Astrocyte (in vitro differentiated cells and primary cell): ENCODE measurements around the gene KIF26B. TPM values are rescaled to one million over a fixed set of nuclear protein-coding genes. Genes with fewer than 3 reads are reported as not detected.

Experiments used
- DNase-seq: peaks from one replicate; pipeline ENCODE4 v3.0.0-alpha.2; 2010; ENCODE audit warnings: low read depth
- FAIRE-seq: peaks from 2 replicates; lab custom pipeline; 2011; peaks lifted over from hg19 to GRCh38; lab: Jason Lieb, UNC
- H2AFZ ChIP-seq: 2 replicates; pipeline ENCODE4 v1.6.0; 2012; ENCODE audit warnings: low read depth, low read length, inconsistent platforms
- H3K27ac ChIP-seq: 2 replicates; pipeline ENCODE4 v1.5.1; 2011; ENCODE audit warnings: low read depth, low read length, inconsistent platforms
- H3K27me3 ChIP-seq: 2 replicates; pipeline ENCODE4 v1.6.0; 2011; ENCODE audit warnings: low read length, inconsistent platforms; ENCODE audit not compliant: insufficient read depth
- H3K36me3 ChIP-seq: 2 replicates; pipeline ENCODE4 v1.5.1; 2011; ENCODE audit warnings: low read length, inconsistent platforms; ENCODE audit not compliant: insufficient read depth
- H3K4me1 ChIP-seq: 2 replicates; pipeline ENCODE4 v1.5.1; 2011; ENCODE audit warnings: low read length, inconsistent platforms; ENCODE audit not compliant: insufficient read depth
- H3K4me2 ChIP-seq: 2 replicates; pipeline ENCODE4 v1.6.0; 2012; ENCODE audit warnings: low read length, inconsistent platforms
- H3K4me3 ChIP-seq: 2 replicates; pipeline ENCODE4 v1.5.1; 2011; ENCODE audit warnings: low read depth, mild to moderate bottlenecking, low read length, inconsistent platforms; ENCODE audit not compliant: insufficient read depth
- H3K79me2 ChIP-seq: 2 replicates; pipeline ENCODE4 v1.6.0; 2012; ENCODE audit warnings: mild to moderate bottlenecking, low read length, inconsistent platforms; ENCODE audit not compliant: insufficient read depth
- H3K9ac ChIP-seq: 2 replicates; pipeline ENCODE4 v1.6.0; 2012; ENCODE audit warnings: mild to moderate bottlenecking, low read length, inconsistent platforms
- H3K9me3 ChIP-seq: 2 replicates; pipeline ENCODE4 v1.5.1; 2012; ENCODE audit warnings: low read depth, mild to moderate bottlenecking, low read length, inconsistent platforms; ENCODE audit not compliant: insufficient read depth
- H4K20me1 ChIP-seq: 2 replicates; pipeline ENCODE4 v1.6.0; 2012; ENCODE audit warnings: low read length, inconsistent platforms; ENCODE audit not compliant: insufficient read depth
- H3K27ac Mint-ChIP-seq: one replicate; pipeline ENCODE4 v1.8.0; 2021; ENCODE audit warnings: mild to moderate bottlenecking, mixed read lengths; ENCODE audit not compliant: unreplicated experiment
- H3K27me3 Mint-ChIP-seq: one replicate; pipeline ENCODE4 v1.8.0; 2021; ENCODE audit warnings: low read depth, mixed read lengths; ENCODE audit not compliant: unreplicated experiment
- H3K36me3 Mint-ChIP-seq: one replicate; pipeline ENCODE4 v1.8.0; 2021; ENCODE audit warnings: low read depth, mixed read lengths; ENCODE audit not compliant: unreplicated experiment
- H3K4me1 Mint-ChIP-seq: one replicate; pipeline ENCODE4 v1.8.0; 2021; ENCODE audit warnings: low read depth, mixed read lengths; ENCODE audit not compliant: unreplicated experiment
- H3K4me3 Mint-ChIP-seq: one replicate; pipeline ENCODE4 v1.8.0; 2021; ENCODE audit warnings: mild to moderate bottlenecking, moderate library complexity, mixed read lengths; ENCODE audit not compliant: unreplicated experiment
- H3K9me3 Mint-ChIP-seq: one replicate; pipeline ENCODE4 v1.8.0; 2021; ENCODE audit warnings: mild to moderate bottlenecking, mixed read lengths; ENCODE audit not compliant: unreplicated experiment
- EZH2 ChIP-seq: IDR thresholded peaks from 2 replicates; pipeline ENCODE4 v1.6.1; 2012; ENCODE audit warnings: mild to moderate bottlenecking, low read length, inconsistent platforms; ENCODE audit not compliant: insufficient read depth
- total RNA-seq: library from RNA; stranded (reverse); gene quantifications from 2 replicates; pipeline ENCODE4 v1.2.1, GENCODE V29; 2021
- TF ChIP-seq, protein P1 (sequence below): IDR thresholded peaks from 2 replicates; pipeline ENCODE4 v1.5.1; 2011; ENCODE audit warnings: low read depth, mild to moderate bottlenecking, inconsistent platforms, low read length, moderate library complexity; ENCODE audit not compliant: insufficient read depth

Gene KIF26B
- total RNA-seq, 1 donor from 2014 or later: 6.8 TPM

DNA sequence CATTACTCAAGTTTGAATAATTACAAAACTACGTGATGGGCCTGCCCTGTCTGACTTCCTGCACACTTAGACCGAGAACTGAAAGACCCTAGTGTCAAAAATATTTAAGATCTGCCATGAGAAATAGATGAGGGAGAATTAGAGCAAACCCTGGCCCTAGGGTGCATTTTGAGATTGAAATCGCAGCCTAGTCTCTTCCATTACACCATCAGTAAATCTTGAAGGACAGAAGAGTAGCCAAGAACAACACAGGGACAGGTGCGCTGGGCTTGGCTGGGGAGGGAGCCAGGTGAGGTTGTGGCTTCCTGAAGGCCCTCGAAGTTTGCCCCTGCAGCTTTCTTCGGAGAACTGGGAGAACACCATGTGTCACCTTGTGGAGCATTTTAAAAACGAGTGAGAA, 36.7 kb upstream of the KIF26B start:
- H3K79me2 ChIP-seq: no peaks in the 10 kb centered on the region
- TF ChIP-seq, protein P1, sequence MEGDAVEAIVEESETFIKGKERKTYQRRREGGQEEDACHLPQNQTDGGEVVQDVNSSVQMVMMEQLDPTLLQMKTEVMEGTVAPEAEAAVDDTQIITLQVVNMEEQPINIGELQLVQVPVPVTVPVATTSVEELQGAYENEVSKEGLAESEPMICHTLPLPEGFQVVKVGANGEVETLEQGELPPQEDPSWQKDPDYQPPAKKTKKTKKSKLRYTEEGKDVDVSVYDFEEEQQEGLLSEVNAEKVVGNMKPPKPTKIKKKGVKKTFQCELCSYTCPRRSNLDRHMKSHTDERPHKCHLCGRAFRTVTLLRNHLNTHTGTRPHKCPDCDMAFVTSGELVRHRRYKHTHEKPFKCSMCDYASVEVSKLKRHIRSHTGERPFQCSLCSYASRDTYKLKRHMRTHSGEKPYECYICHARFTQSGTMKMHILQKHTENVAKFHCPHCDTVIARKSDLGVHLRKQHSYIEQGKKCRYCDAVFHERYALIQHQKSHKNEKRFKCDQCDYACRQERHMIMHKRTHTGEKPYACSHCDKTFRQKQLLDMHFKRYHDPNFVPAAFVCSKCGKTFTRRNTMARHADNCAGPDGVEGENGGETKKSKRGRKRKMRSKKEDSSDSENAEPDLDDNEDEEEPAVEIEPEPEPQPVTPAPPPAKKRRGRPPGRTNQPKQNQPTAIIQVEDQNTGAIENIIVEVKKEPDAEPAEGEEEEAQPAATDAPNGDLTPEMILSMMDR: no peak
- no peak for TF ChIP-seq EZH2
- H4K20me1 ChIP-seq: no peaks in the 10 kb centered on the region
- H3K9ac ChIP-seq: no peak overlapping the region
- H3K4me1 ChIP-seq: no peaks in the 10 kb centered on the region
- H3K27ac ChIP-seq: no peak overlapping the region
- Mint-ChIP-seq H3K4me3 (no peak overlapping the region), H3K36me3 (peaks cover 3% of the 10 kb centered on the region), H3K4me1 (no peaks in the 10 kb centered on the region), H3K27me3 (peaks cover 2% of the 10 kb centered on the region), H3K9me3 (no peaks in the 10 kb centered on the region), H3K27ac (no peak overlapping the region)
- H3K4me3 ChIP-seq: no peak overlapping the region
- no peak overlapping the region for H2AFZ ChIP-seq
- DNase-seq: no peak
- H3K36me3 ChIP-seq: no peaks in the 10 kb centered on the region
- H3K9me3 ChIP-seq: no peaks in the 10 kb centered on the region
- no peak overlapping the region for H3K4me2 ChIP-seq
- FAIRE-seq: no peak
- H3K27me3 ChIP-seq: no peaks in the 10 kb centered on the region

DNA sequence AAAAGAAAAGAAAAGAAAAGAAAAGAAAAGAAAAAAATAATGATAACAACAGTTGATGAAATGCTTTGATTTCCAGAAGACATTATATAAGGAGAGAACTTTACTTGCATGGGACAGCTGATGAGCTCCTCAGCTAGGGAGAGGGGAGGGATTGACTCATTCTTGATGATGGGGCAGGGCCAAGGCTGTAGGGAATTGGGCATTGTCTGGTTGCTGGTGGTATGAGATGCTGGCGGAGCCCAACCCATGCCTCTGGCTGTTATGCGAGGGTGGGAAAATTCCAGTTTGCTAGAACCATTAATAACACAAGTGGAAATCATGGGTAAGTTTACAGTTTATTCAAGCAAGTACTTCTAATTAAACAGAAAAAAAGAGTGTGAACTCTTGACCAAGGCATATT, 36.0 kb upstream of the KIF26B start:
- Mint-ChIP-seq H3K27me3 (peaks cover 2% of the 10 kb centered on the region), H3K4me1 (no peaks in the 10 kb centered on the region), H3K36me3 (peaks cover 3% of the 10 kb centered on the region), H3K9me3 (no peaks in the 10 kb centered on the region), H3K27ac (no peak overlapping the region), H3K4me3 (no peak overlapping the region)
- no peak for DNase-seq
- Histone ChIP-seq H3K36me3 (no peaks in the 10 kb centered on the region), H3K79me2 (no peaks in the 10 kb centered on the region), H3K9me3 (no peaks in the 10 kb centered on the region), H3K4me2 (no peak overlapping the region), H3K27ac (no peak overlapping the region), H4K20me1 (no peaks in the 10 kb centered on the region), H3K9ac (no peak overlapping the region), H2AFZ (no peak overlapping the region), H3K4me1 (no peaks in the 10 kb centered on the region), H3K27me3 (no peaks in the 10 kb centered on the region), H3K4me3 (no peak overlapping the region)
- TF ChIP-seq, protein P1: no peak
- no peak for TF ChIP-seq EZH2
- FAIRE-seq: no peak

DNA sequence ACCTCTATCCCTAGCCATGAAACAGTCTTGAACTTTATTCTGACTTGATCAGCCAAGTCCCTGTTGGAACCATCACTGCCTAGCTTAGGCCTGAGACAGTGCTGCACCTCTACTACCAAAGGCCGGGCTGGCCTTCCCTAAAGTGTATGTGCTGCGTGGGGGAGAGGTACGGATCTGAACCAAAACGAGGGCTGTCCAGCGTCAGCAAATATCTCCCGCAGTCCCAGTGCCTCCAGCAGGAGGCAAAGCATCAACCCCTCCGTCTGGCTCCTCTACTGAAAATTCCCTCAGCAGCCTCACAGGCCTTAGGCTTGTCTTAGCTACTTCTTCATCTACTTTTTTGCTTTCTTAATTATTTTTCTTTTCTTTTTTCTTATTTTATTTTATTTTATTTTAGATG, 33.3 kb upstream of the KIF26B start:
- no peak overlapping the region for H3K4me3 Mint-ChIP-seq
- H3K27ac Mint-ChIP-seq: no peak overlapping the region

More for the DNA sequence above, 33.3 kb upstream of the KIF26B start:
- H3K9me3 Mint-ChIP-seq: no peaks in the 10 kb centered on the region
- Histone ChIP-seq H3K27me3 (no peaks in the 10 kb centered on the region), H3K4me1 (no peaks in the 10 kb centered on the region), H3K9ac (no peak overlapping the region), H2AFZ (no peak overlapping the region), H3K27ac (no peak overlapping the region), H4K20me1 (no peaks in the 10 kb centered on the region), H3K36me3 (no peaks in the 10 kb centered on the region), H3K9me3 (no peaks in the 10 kb centered on the region), H3K4me2 (no peak overlapping the region), H3K79me2 (no peaks in the 10 kb centered on the region), H3K4me3 (no peak overlapping the region)
- FAIRE-seq (no peak), DNase-seq (no peak)
- H3K4me1 Mint-ChIP-seq: no peaks in the 10 kb centered on the region
- peaks cover 10% of the 10 kb centered on the region for H3K36me3 Mint-ChIP-seq
- TF ChIP-seq, protein P1: no peak
- no peak for TF ChIP-seq EZH2
- H3K27me3 Mint-ChIP-seq: peaks cover 4% of the 10 kb centered on the region
